T-cell (primary cell): ENCODE results near the gene GFI1B. TPM values are rescaled to one million over a fixed set of nuclear protein-coding genes. Genes with fewer than 3 reads are reported as not detected.

Experiments used
- ATAC-seq, 4 experiments: fragments of 200-7000 bp in 3 of 4; fragments of 150-1000 bp in 1 of 4; cut with Tn5 transposase; replicated peaks in 1 of 4; 1 replicate in 3 of 4; 2 replicates in 1 of 4; pipeline ENCODE4 v1.10.0; 2021; ENCODE audit warnings: moderate library complexity in 3 of 4, mild to moderate bottlenecking in 2 of 4, moderate number of reproducible peaks in 1 of 4
- CTCF ChIA-PET, 2 donors: fragments of 300-600 bp; sonication (Branson Sonifier 250); formaldehyde crosslinking; loops; one replicate each; lab custom pipeline; 2022; ENCODE audit warnings: antibody characterized with exemption in 2 of 2; lab: Charles Lee
- POLR2A ChIA-PET, 2 donors: fragments of 300-600 bp; sonication (Branson Sonifier 250); formaldehyde crosslinking; loops; one replicate each; lab custom pipeline; 2022; ENCODE audit warnings: antibody characterized with exemption in 2 of 2; lab: Charles Lee
- DNase-seq, 35 experiments: peaks; one replicate each; pipeline versions ENCODE4 v3.0.0 to v3.0.0-alpha.2; 2013 to 2023
- H3K27ac ChIP-seq: one replicate; pipeline ENCODE4 v1.5.1; 2013; ENCODE audit warnings: low read length
- H3K27me3 ChIP-seq, 2 experiments: replicated peaks in 1 of 2; 1 replicate in 1 of 2; 2 replicates in 1 of 2; pipeline versions ENCODE4 v1.6.1 to v1.7.0; 2013; ENCODE audit warnings: low read length in 1 of 2, mixed read lengths in 1 of 2; ENCODE audit not compliant: control insufficient read depth in 2 of 2, insufficient read depth in 2 of 2; ENCODE audit errors: extremely low read depth in 1 of 2
- H3K36me3 ChIP-seq, 2 donors: 1 replicate in 1 of 2; 2 replicates in 1 of 2; pipeline versions ENCODE4 v1.6.1 to v1.7.0; 2013; ENCODE audit warnings: low read length in 1 of 2; ENCODE audit not compliant: control insufficient read depth in 2 of 2, insufficient read depth in 1 of 2; ENCODE audit errors: extremely low read depth in 1 of 2
- H3K4me1 ChIP-seq, 2 experiments: 1 replicate in 1 of 2; 2 replicates in 1 of 2; pipeline versions ENCODE4 v1.6.1 to v1.7.0; 2013; ENCODE audit warnings: low read length in 2 of 2, mixed read lengths in 1 of 2; ENCODE audit not compliant: insufficient read depth in 2 of 2, control insufficient read depth in 1 of 2; ENCODE audit errors: extremely low read depth in 1 of 2
- H3K4me3 ChIP-seq, 2 donors: 1 replicate in 1 of 2; 2 replicates in 1 of 2; pipeline versions ENCODE4 v1.5.1 to v1.7.0; 2013; ENCODE audit warnings: mild to moderate bottlenecking in 2 of 2, low read length in 1 of 2, moderate library complexity in 1 of 2; ENCODE audit not compliant: control insufficient read depth in 1 of 2; ENCODE audit errors: extremely low read depth in 1 of 2
- H3K9me3 ChIP-seq: 2 replicates; pipeline ENCODE4 v1.7.0; 2013
- H3K27ac Mint-ChIP-seq, 2 donors: one replicate each; pipeline ENCODE4 v1.8.0; 2020 to 2021; ENCODE audit warnings: mild to moderate bottlenecking in 2 of 2, mixed read lengths in 2 of 2
- H3K27me3 Mint-ChIP-seq, 2 donors: one replicate each; pipeline ENCODE4 v1.8.0; 2021 to 2022; ENCODE audit warnings: mixed read lengths in 2 of 2
- H3K36me3 Mint-ChIP-seq: one replicate; pipeline ENCODE4 v1.8.0; 2021; ENCODE audit warnings: mixed read lengths
- H3K4me1 Mint-ChIP-seq, 3 donors: one replicate each; pipeline ENCODE4 v1.8.0; 2020 to 2022; ENCODE audit warnings: mixed read lengths in 3 of 3, mild to moderate bottlenecking in 1 of 3
- H3K4me3 Mint-ChIP-seq, 3 donors: one replicate each; pipeline ENCODE4 v1.8.0; 2020 to 2022; ENCODE audit warnings: mild to moderate bottlenecking in 3 of 3, mixed read lengths in 3 of 3, moderate library complexity in 3 of 3
- H3K9me3 Mint-ChIP-seq, 3 donors: one replicate each; pipeline ENCODE4 v1.8.0; 2020 to 2022; ENCODE audit warnings: mixed read lengths in 3 of 3
- WGBS: methylation state at CpG from one replicate; pipeline ENCODE4 v1.1.5; 2013; ENCODE audit warnings: missing lambda C conversion rate; ENCODE audit not compliant: insufficient coverage; 5-methylcytosine and 5-hydroxymethylcytosine counted together
- total RNA-seq, 35 experiments: library from RNA in 6 of 35; stranded (reverse) in 6 of 35; fragments of 120-200 nt in 1 of 35; gene quantifications; one replicate each; pipeline versions ENCODE4 v1.2.1 to v1.2.4 and lab custom pipeline; 2013 to 2026

Gene GFI1B
- total RNA-seq (under 1 TPM in 4 of 5 donors, not detected in 1; 0.18 to 0.67 (median 0.37) TPM), total RNA-seq (lab: John Stamatoyannopoulos, UW) (0 to 1.8 (median 0.34) reads per million in 29 experiments)
- total RNA-seq (2013) = 0.22 TPM

DNA sequence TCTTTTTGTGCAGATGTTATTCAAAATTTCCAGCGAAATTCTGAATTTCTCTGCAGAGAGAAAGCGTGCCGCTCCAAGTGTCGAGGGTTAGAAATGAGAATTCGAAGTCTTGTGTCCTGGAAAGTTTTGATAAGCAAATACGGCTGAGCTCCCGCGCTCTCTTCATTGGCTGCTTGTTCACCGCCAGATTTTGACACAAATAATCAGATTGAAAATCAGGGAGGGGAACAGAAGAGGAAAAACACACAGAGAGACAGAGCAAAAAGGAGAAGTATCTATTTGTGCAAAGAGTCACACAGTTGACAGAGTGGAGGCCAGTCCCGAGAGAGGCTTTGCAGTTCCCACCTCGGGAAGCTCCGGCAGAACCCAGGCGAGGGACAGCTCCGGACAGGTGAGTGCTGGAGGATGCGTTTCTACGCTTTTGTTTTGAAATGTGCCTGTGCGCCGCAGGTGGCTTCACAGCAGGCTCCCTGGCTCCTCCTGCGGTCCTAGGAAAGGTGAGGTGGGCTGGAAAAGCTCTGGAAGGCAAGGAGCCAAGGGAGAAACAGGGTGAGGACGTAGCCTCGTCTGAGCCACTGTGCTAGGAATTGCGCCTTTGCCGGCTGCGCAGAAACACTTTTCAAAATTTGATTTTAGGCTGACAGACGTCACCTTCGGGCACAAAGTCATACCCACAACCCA lies at the start of gene GFI1B:
Gene GFI1B, plus strand, starts transcription at position 244 of the 681 bp plus-strand sequence. CDS start 7,985 bp downstream, outside the sequence.
- H3K9me3 ChIP-seq = no peaks in the 10 kb centered on the region
- Mint-ChIP-seq H3K27me3 (peaks cover 51 to 65% of the 10 kb centered on the region in 2 donors), H3K4me3 (peak within 1 kb of the TSS in 1 of 3 donors; percentile 19), H3K27ac (no peak within 1 kb of the TSS), H3K9me3 (no peaks in the 10 kb centered on the region), H3K4me1 (peaks cover 9 to 12% (median 10%) of the 10 kb centered on the region in 3 donors), H3K36me3 (no peaks in the 10 kb centered on the region)
- ATAC-seq (no peak), DNase-seq (no peak)
- no peak within 1 kb of the TSS for H3K4me3 ChIP-seq
- ChIA-PET POLR2A (interaction anchor here in 1 of 2 donors (0.6 kb wide), 1 partner anchor 117 kb away, joined by 3 read pairs; no protein-coding TSS in a partner anchor), CTCF (interaction anchor here in 1 of 2 donors (0.8 kb wide), 1 partner anchor 182 kb away, joined by 3 read pairs; no protein-coding TSS in a partner anchor)
- peaks cover 2 to 62% of the 10 kb centered on the region in 2 experiments for H3K27me3 ChIP-seq
- H3K4me1 ChIP-seq = peaks cover 0 to 10% of the 10 kb centered on the region in 2 experiments
- 6% methylated on average over 25 of the region's 26 CpGs for WGBS
- no peak within 1 kb of the TSS for H3K27ac ChIP-seq
- H3K36me3 ChIP-seq = no peaks in the 10 kb centered on the region

DNA sequence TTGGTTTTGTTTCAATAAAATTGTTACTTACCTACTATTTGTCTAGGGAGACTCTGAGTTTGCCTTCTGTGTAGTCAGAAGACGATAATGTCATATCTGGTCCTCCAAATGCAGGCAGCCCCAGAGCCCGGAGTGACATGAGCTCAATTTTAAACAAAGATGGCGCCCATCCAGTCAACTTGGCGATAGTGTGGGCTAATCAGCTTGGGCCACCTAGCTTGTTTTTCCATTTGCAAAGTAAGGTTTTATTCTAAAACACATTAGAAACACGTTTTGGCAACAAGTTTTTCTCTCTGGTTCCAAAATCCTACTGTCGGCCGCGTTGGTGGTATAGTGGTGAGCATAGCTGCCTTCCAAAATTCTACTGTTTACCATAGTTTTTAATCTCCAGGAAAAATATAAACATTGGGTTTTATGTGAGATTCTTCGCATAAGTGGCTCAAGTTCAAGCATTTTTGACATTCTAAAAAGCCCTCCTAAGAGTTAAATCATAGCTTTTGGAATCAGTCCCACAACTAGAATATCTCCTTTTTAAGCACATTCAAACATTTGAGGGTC lies 47.2 kb upstream of the GFI1B start:
- H3K36me3 Mint-ChIP-seq = peaks cover 44% of the 10 kb centered on the region
- DNase-seq = no peak
- peaks cover 0 to 56% of the 10 kb centered on the region in 2 donors for H3K36me3 ChIP-seq

DNA sequence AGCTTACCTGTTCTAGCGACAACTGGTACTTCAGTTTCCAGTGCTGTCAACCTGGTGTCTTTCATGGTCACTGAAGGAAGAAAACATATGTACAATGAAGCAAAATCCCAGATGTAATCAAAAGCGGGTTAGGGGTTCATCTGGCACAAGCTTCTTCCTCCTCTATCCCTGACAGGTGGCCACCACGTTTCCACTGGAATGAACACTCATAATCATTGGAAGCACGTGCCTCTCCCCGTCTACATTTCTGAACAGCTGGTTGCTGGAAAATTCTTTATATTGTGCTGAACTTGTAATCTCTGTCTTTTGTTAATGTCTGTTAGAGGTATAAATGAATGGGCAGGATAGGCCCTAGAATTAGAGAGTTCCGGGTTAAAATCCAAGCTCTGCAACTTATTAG lies 43.5 kb upstream of the GFI1B start:
- Mint-ChIP-seq H3K36me3 (peaks cover 29% of the 10 kb centered on the region), H3K27ac (no peak overlapping the region), H3K27me3 (no peaks in the 10 kb centered on the region), H3K4me3 (no peak overlapping the region), H3K4me1 (peaks cover 7 to 26% (median 11%) of the 10 kb centered on the region in 3 donors), H3K9me3 (no peaks in the 10 kb centered on the region)
- Histone ChIP-seq H3K27ac (no peak overlapping the region), H3K4me1 (no peaks in the 10 kb centered on the region), H3K4me3 (no peak overlapping the region), H3K9me3 (no peaks in the 10 kb centered on the region), H3K27me3 (no peaks in the 10 kb centered on the region), H3K36me3 (peaks cover 0 to 31% of the 10 kb centered on the region in 2 donors)
- ChIA-PET CTCF (interaction anchor here in 1 of 2 donors (0.5 kb wide), 2 partner anchors 26 to 39 kb away, joined by 3 to 5 read pairs; no protein-coding TSS in a partner anchor), POLR2A (interaction anchor here in 1 of 2 donors (0.5 kb wide), 2 partner anchors 9 to 1315 kb away, joined by 3 to 6 read pairs; no protein-coding TSS in a partner anchor)
- no peak for ATAC-seq
- no peak for DNase-seq
- 100% methylated on average over 1 of the region's 6 CpGs for WGBS

More for the DNA sequence above, 47.2 kb upstream of the GFI1B start:
- ChIA-PET CTCF (no interaction called here), POLR2A (no interaction called here)
- H3K27ac Mint-ChIP-seq = no peak overlapping the region
- H3K4me3 Mint-ChIP-seq = no peak overlapping the region
- no peak for ATAC-seq
- H3K27ac ChIP-seq = no peak overlapping the region
- H3K4me1 Mint-ChIP-seq = peaks cover 2 to 15% (median 5%) of the 10 kb centered on the region in 3 donors
- H3K9me3 Mint-ChIP-seq = no peaks in the 10 kb centered on the region
- H3K4me3 ChIP-seq = no peak overlapping the region
- WGBS = 100% methylated on average over 3 of the region's 9 CpGs
- no peaks in the 10 kb centered on the region for H3K4me1 ChIP-seq
- no peaks in the 10 kb centered on the region for H3K27me3 Mint-ChIP-seq
- no peaks in the 10 kb centered on the region for H3K9me3 ChIP-seq
- no peaks in the 10 kb centered on the region for H3K27me3 ChIP-seq

DNA sequence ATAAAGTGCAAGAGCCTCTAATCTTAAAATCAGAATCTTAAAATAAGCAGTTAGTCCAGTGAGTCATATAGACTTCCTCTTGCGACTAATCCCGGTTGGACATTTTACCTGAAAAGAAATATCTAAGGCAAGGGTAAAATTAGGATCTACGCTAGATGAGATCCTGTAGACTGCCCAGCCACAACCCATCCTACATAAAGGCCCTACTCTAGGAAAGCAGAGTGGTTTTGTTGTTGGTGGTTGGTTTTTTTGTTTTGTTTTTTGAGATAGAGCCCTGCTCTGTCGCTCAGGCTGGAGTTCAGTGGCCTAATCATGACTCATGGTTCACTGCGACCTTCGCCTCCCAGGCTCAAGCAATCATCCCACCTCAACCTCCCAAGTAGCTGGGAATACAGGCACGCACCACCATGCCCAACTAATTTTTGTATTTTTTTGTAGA lies 41.0 kb upstream of the GFI1B start:
- Mint-ChIP-seq H3K27me3 (no peaks in the 10 kb centered on the region), H3K4me3 (no peak overlapping the region), H3K36me3 (peaks cover 16% of the 10 kb centered on the region), H3K4me1 (peaks cover 18 to 27% (median 18%) of the 10 kb centered on the region in 3 donors), H3K27ac (no peak overlapping the region), H3K9me3 (no peaks in the 10 kb centered on the region)
- ATAC-seq (no peak), DNase-seq (no peak)
- Histone ChIP-seq H3K36me3 (peaks cover 0 to 21% of the 10 kb centered on the region in 2 donors), H3K27ac (no peak overlapping the region), H3K4me1 (no peaks in the 10 kb centered on the region), H3K9me3 (no peaks in the 10 kb centered on the region), H3K4me3 (no peak overlapping the region), H3K27me3 (no peaks in the 10 kb centered on the region)
- POLR2A ChIA-PET = no interaction called here
- CTCF ChIA-PET = no interaction called here
- no CpG with 5 or more reads among the region's 7 CpGs for WGBS

DNA sequence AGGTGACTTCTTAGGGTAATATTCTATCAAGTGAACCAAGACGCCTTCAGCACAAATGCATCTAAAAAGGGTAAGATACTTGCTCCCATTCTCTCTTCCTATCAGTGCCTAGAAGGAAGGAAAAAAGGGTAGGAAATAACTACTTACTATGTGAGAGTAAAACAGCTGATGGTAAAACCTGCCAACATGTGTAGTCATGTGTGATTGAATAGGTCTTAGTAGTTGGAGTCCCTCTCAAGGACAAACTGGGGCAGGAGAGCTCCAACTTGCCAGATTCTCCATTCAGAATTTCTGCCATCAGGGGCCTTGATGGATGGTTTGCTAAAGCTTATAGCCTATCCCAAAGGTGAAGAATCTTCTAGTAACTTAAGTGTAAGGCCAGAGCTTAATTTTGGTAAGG lies 39.3 kb upstream of the GFI1B start:
- H3K4me3 ChIP-seq = no peak overlapping the region
- POLR2A ChIA-PET = interaction anchor here in 1 of 2 donors (0.5 kb wide), 1 partner anchor 27 kb away, joined by 3 read pairs; no protein-coding TSS in a partner anchor
- Mint-ChIP-seq H3K9me3 (no peaks in the 10 kb centered on the region), H3K36me3 (peaks cover 5% of the 10 kb centered on the region), H3K27ac (no peak overlapping the region), H3K4me3 (no peak overlapping the region), H3K4me1 (peaks cover 30 to 36% (median 31%) of the 10 kb centered on the region in 3 donors), H3K27me3 (no peaks in the 10 kb centered on the region)
- no CpG with 5 or more reads among the region's 1 CpG for WGBS
- H3K9me3 ChIP-seq = no peaks in the 10 kb centered on the region
- no peak overlapping the region for H3K27ac ChIP-seq
- H3K27me3 ChIP-seq = no peaks in the 10 kb centered on the region
- DNase-seq (no peak), ATAC-seq (no peak)
- peaks cover 10% of the 10 kb centered on the region in 2 experiments for H3K4me1 ChIP-seq
- H3K36me3 ChIP-seq = peaks cover 0 to 7% of the 10 kb centered on the region in 2 donors
- CTCF ChIA-PET = no interaction called here

DNA sequence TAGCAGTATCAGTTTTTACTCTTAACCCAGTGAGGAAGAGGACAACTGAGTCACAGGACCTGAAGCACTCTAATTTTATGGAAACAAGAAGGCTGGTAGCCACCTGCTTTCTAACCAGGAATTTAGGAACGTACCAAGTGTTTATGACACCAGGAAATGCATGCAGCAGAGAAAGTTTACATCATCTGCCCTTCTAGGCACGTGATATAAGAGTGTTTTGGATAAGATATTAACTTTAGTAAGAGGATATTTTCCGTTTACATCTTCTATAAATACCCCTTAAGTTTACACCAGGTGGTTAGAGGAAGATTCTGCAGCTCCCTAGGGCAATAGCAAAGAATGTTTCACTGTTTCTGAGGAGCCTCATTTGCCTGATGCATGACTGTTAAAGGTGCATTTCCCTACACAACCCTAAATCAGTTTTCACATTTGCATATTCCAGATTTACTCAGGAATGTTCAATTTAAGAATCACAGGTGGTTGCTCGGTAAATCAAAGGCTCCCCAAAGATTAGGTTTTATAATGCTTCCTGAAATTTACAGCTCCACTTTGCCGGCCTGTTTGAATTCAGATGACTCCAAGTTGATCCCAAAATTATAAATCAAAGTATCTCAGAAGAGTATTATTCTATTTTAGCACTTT lies 35.8 kb upstream of the GFI1B start:
- Histone ChIP-seq H3K4me3 (no peak overlapping the region), H3K4me1 (peaks cover 10 to 21% of the 10 kb centered on the region in 2 experiments), H3K36me3 (no peaks in the 10 kb centered on the region), H3K9me3 (no peaks in the 10 kb centered on the region), H3K27me3 (no peaks in the 10 kb centered on the region), H3K27ac (no peak overlapping the region)
- Mint-ChIP-seq H3K36me3 (no peaks in the 10 kb centered on the region), H3K9me3 (peaks cover 0 to 3% (median 0%) of the 10 kb centered on the region in 3 donors), H3K4me1 (peaks cover 38 to 42% (median 41%) of the 10 kb centered on the region in 3 donors), H3K27me3 (no peaks in the 10 kb centered on the region), H3K27ac (peak overlapping the region in 1 of 2 donors; percentile 22), H3K4me3 (peak overlapping the region; percentile 94 to 97 (median 95))
- ChIA-PET CTCF (interaction anchor here (0.5 to 3.0 kb wide), 3 partner anchors 32 to 45 kb away, joined by 3 to 14 read pairs (median 4); no protein-coding TSS in a partner anchor), POLR2A (interaction anchor here in 1 of 2 donors (0.7 kb wide), 1 partner anchor 125 kb away, joined by 4 read pairs; no protein-coding TSS in a partner anchor)
- DNase-seq (no peak), ATAC-seq (no peak)
- no CpG with 5 or more reads among the region's 5 CpGs for WGBS
